Right forelimb (tissue), 1 donor: ENCODE results near the gene SH2B2.

Experiments
- DNase-seq: peaks from one replicate; pipeline ENCODE4 v3.0.0-alpha.2; 2018

Gene SH2B2

GRCh38 chr7:102286237-102287110 is at the start of gene SH2B2:
SH2B2 (plus strand) TSS chr7:102286868; CDS start chr7:102300551, 13,683 bp downstream.
- peak; percentile 78 for DNase-seq

GRCh38 chr7:102239206-102239820 is 47.4 kb upstream of the SH2B2 start:
- no peak for DNase-seq

- DNase-seq = no peak
Measured at GRCh38 chr7:102241431-102241830, 45.2 kb upstream of the SH2B2 start.

- DNase-seq = no peak
Measured at GRCh38 chr7:102244601-102245000, 42.1 kb upstream of the SH2B2 start.

- DNase-seq = no peak
Measured at GRCh38 chr7:102248081-102248455, 38.6 kb upstream of the SH2B2 start.

GRCh38 chr7:102248456-102249395 is 37.9 kb upstream of the SH2B2 start:
- no peak for DNase-seq

- no peak for DNase-seq
Measured at GRCh38 chr7:102251531-102252365, 34.9 kb upstream of the SH2B2 start.

- no peak for DNase-seq
Measured at GRCh38 chr7:102252366-102252982, 34.2 kb upstream of the SH2B2 start.

GRCh38 chr7:102253066-102253972 is 33.3 kb upstream of the SH2B2 start:
- no peak for DNase-seq

- DNase-seq = peak; percentile 60
Measured at GRCh38 chr7:102253973-102254370, 32.7 kb upstream of the SH2B2 start.

- no peak for DNase-seq
Measured at GRCh38 chr7:102254521-102254920, 32.1 kb upstream of the SH2B2 start.

GRCh38 chr7:102255501-102255900 is 31.2 kb upstream of the SH2B2 start:
- DNase-seq = no peak

GRCh38 chr7:102255916-102256315 is 30.8 kb upstream of the SH2B2 start:
- no peak for DNase-seq

GRCh38 chr7:102258073-102258748 is 28.5 kb upstream of the SH2B2 start:
- DNase-seq = no peak

GRCh38 chr7:102258749-102259107 is 27.9 kb upstream of the SH2B2 start:
- DNase-seq = no peak

GRCh38 chr7:102260856-102261255 is 25.8 kb upstream of the SH2B2 start:
- no peak for DNase-seq

GRCh38 chr7:102261451-102261850 is 25.2 kb upstream of the SH2B2 start:
- no peak for DNase-seq

- no peak for DNase-seq
Measured at GRCh38 chr7:102262546-102262945, 24.1 kb upstream of the SH2B2 start.

GRCh38 chr7:102264367-102264891 is 22.2 kb upstream of the SH2B2 start:
- DNase-seq = no peak

GRCh38 chr7:102266541-102266940 is 20.1 kb upstream of the SH2B2 start:
- DNase-seq = no peak
